Caco-2 (cell line): ENCODE measurements around the gene GLYATL3. TPM values are rescaled to one million over a fixed set of nuclear protein-coding genes. Genes with fewer than 3 reads are reported as not detected.

Source experiments
- BruUV-seq: library from RNA; stranded (reverse); fragments of 400-500 nt; replicated peaks from 2 replicates; lab custom pipeline; 2021; lab: Mats Ljungman, UMichigan
- CTCF ChIA-PET: fragments of 300-600 bp; sonication (Branson Sonifier 250); formaldehyde crosslinking; loops from one replicate; lab custom pipeline; 2022; ENCODE audit warnings: antibody characterized with exemption; lab: Charles Lee
- POLR2A ChIA-PET: fragments of 300-600 bp; sonication (Branson Sonifier 250); formaldehyde crosslinking; loops from one replicate; lab custom pipeline; 2022; ENCODE audit warnings: antibody characterized with exemption; lab: Charles Lee
- DNase-seq, 2 experiments: peaks; one replicate each; pipeline versions ENCODE4 v3.0.0 to v3.0.0-alpha.2; 2020 to 2022
- H3K27me3 ChIP-seq: replicated peaks from 2 replicates; pipeline ENCODE4 v1.6.0; 2011; ENCODE audit warnings: low read length; ENCODE audit not compliant: control insufficient read depth, insufficient read depth
- H3K36me3 ChIP-seq: 2 replicates; pipeline ENCODE4 v1.5.1; 2011; ENCODE audit warnings: low read length; ENCODE audit not compliant: control insufficient read depth, insufficient read depth
- H3K4me1 ChIP-seq: fragments of 250-450 bp; sonication (Bioruptor Pico); 2 replicates; pipeline ENCODE4 v1.5.1; 2020; ENCODE audit warnings: mild to moderate bottlenecking
- H3K4me3 ChIP-seq: 2 replicates; pipeline ENCODE4 v1.5.1; 2011; ENCODE audit warnings: low read depth, mild to moderate bottlenecking, control low read depth, low read length
- H3K9me3 ChIP-seq: fragments of 250-450 bp; sonication (Bioruptor Pico); 2 replicates; pipeline ENCODE4 v1.5.1; 2020; ENCODE audit warnings: mild to moderate bottlenecking, moderate library complexity
- H3K27ac Mint-ChIP-seq: one replicate; pipeline ENCODE4 v1.8.0; 2022; ENCODE audit warnings: mixed read lengths; ENCODE audit not compliant: unreplicated experiment
- H3K27me3 Mint-ChIP-seq: one replicate; pipeline ENCODE4 v1.8.0; 2022; ENCODE audit warnings: mixed read lengths; ENCODE audit not compliant: insufficient read depth, unreplicated experiment
- H3K36me3 Mint-ChIP-seq: one replicate; pipeline ENCODE4 v1.8.0; 2022; ENCODE audit warnings: mild to moderate bottlenecking, mixed read lengths; ENCODE audit not compliant: insufficient read depth, unreplicated experiment
- H3K4me1 Mint-ChIP-seq: one replicate; pipeline ENCODE4 v1.8.0; 2022; ENCODE audit warnings: low read depth, mixed read lengths; ENCODE audit not compliant: unreplicated experiment
- H3K4me3 Mint-ChIP-seq: one replicate; pipeline ENCODE4 v1.8.0; 2022; ENCODE audit warnings: mild to moderate bottlenecking, moderate library complexity, mixed read lengths; ENCODE audit not compliant: unreplicated experiment
- H3K9me3 Mint-ChIP-seq: one replicate; pipeline ENCODE4 v1.8.0; 2022; ENCODE audit warnings: mixed read lengths; ENCODE audit not compliant: unreplicated experiment
- intact Hi-C: fragments of 100-400 bp; cut with micrococcal nuclease; formaldehyde crosslinking; loops from one replicate; pipeline ENCODE4 v1.10.0; 2022; ENCODE audit not compliant: unreplicated experiment
- total RNA-seq: library from RNA; stranded (reverse); gene quantifications from 2 replicates; pipeline ENCODE4 v1.2.3, GENCODE V29; 2022
- TF ChIP-seq, protein P1 (sequence below), 2 experiments: fragments of 200-600 bp in 1 of 2; IDR thresholded peaks; 1 replicate in 1 of 2; 2 replicates in 1 of 2; pipeline versions ENCODE4 v1.5.1 to v1.8.0; 2011 to 2022; ENCODE audit warnings: antibody characterized with exemption in 1 of 2, control low read depth in 1 of 2, inconsistent platforms in 1 of 2, low read depth in 1 of 2, low read length in 1 of 2, mild to moderate bottlenecking in 1 of 2, moderate library complexity in 1 of 2; ENCODE audit not compliant: insufficient read depth in 1 of 2, severe bottlenecking in 1 of 2, unreplicated experiment in 1 of 2

Gene GLYATL3
- total RNA-seq, 1 experiment from 2014 or later = not detected

DNA sequence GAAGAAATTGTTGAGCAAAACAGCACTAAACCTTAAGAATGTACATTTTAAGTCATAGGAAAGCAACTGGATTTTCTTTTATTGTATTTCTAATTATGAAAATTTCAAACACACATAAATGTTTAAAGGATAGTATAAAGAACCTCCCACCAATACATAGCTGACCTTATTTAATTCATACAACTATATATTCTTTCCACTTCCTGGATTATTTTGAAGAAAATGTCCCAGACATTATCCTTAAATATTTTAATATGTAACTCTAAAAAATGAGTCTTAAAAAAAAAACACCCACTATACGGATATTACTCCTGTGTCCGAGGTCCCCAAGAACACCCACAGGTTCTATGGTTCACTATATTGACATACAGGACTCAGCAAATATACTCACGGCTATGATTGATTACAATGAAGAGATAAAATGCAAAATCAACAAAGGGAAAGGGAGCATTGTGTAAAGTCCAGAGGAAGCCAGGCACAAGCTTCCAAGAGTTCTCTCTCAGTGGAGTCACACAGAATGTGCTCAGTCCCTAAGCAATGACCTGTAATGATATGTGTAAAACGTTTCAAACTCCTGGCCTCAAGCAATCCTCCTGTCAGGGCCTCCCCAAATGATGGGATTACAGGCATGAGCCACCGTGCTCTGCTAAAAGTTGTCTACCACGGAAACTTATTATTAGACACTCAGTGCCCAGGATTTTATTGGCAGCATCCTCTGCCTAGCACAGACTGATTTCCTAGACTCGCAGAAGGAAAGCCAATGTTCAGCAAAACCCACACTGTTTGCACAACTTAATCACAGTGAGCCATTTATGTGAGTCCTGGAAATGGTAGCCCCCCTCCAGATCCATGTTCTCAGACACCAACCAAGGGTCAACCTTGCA is 23.2 kb downstream of the GLYATL3 start:
- Histone ChIP-seq H3K27me3 (no peaks in the 10 kb centered on the region), H3K4me1 (peaks cover 14% of the 10 kb centered on the region), H3K9me3 (no peaks in the 10 kb centered on the region), H3K36me3 (no peaks in the 10 kb centered on the region), H3K4me3 (no peak overlapping the region)
- no peaks in the 10 kb centered on the region for H3K9me3 Mint-ChIP-seq
- H3K27ac Mint-ChIP-seq = no peak overlapping the region
- no peaks in the 10 kb centered on the region for H3K36me3 Mint-ChIP-seq
- TF ChIP-seq, protein P1, sequence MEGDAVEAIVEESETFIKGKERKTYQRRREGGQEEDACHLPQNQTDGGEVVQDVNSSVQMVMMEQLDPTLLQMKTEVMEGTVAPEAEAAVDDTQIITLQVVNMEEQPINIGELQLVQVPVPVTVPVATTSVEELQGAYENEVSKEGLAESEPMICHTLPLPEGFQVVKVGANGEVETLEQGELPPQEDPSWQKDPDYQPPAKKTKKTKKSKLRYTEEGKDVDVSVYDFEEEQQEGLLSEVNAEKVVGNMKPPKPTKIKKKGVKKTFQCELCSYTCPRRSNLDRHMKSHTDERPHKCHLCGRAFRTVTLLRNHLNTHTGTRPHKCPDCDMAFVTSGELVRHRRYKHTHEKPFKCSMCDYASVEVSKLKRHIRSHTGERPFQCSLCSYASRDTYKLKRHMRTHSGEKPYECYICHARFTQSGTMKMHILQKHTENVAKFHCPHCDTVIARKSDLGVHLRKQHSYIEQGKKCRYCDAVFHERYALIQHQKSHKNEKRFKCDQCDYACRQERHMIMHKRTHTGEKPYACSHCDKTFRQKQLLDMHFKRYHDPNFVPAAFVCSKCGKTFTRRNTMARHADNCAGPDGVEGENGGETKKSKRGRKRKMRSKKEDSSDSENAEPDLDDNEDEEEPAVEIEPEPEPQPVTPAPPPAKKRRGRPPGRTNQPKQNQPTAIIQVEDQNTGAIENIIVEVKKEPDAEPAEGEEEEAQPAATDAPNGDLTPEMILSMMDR (IDR thresholded peaks at IDR 0.05; ENCODE audit: insufficient read depth in 1 of 2, low read depth in 1 of 2, low read length in 1 of 2, severe bottlenecking in 1 of 2, unreplicated experiment in 1 of 2) = no peak
- no TSS peak for BruUV-seq
- ChIA-PET POLR2A (no interaction called here), CTCF (no interaction called here)
- no peaks in the 10 kb centered on the region for H3K27me3 Mint-ChIP-seq
- H3K4me3 Mint-ChIP-seq = no peak overlapping the region
- DNase-seq = peak in 1 of 2 experiments; percentile 31
- intact Hi-C loops = loop anchor here (5.0 kb wide), 1 partner anchor 61 kb away; the partner anchor contains the start of genes CENPQ and MMUT
- H3K4me1 Mint-ChIP-seq = peaks cover 6% of the 10 kb centered on the region

DNA sequence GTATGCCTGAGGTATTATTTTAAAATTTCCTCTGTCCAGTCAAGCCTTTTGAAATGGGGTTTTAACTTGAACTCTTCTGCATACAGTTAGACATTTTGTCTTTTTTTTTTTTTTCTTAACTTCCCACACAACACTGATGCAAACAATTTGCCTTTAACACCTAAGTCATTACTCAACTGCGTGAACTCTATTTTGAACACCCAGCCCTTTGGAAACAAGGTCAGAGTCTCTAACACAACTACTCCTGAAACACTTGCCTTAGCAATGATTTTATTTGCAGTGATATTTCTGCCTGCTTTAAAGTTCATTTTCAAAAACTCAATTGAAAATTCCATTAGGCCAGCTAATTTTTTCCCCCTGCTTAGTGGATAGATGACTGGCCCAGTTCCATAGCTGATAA is 24.2 kb downstream of the GLYATL3 start:
- intact Hi-C loops = loop anchor here (5.0 kb wide), 1 partner anchor 62 kb away; the partner anchor contains the start of genes CENPQ and MMUT
- TF ChIP-seq, protein P1 (IDR thresholded peaks at IDR 0.05; ENCODE audit: insufficient read depth in 1 of 2, low read depth in 1 of 2, low read length in 1 of 2, severe bottlenecking in 1 of 2, unreplicated experiment in 1 of 2) = no peak
- Histone ChIP-seq H3K4me3 (no peak overlapping the region), H3K4me1 (peaks cover 14% of the 10 kb centered on the region), H3K36me3 (no peaks in the 10 kb centered on the region), H3K9me3 (no peaks in the 10 kb centered on the region), H3K27me3 (no peaks in the 10 kb centered on the region)
- Mint-ChIP-seq H3K27ac (no peak overlapping the region), H3K4me1 (peaks cover 6% of the 10 kb centered on the region), H3K4me3 (no peak overlapping the region), H3K36me3 (no peaks in the 10 kb centered on the region), H3K27me3 (no peaks in the 10 kb centered on the region), H3K9me3 (no peaks in the 10 kb centered on the region)
- no peak for DNase-seq
- ChIA-PET POLR2A (no interaction called here), CTCF (no interaction called here)
- no TSS peak for BruUV-seq

DNA sequence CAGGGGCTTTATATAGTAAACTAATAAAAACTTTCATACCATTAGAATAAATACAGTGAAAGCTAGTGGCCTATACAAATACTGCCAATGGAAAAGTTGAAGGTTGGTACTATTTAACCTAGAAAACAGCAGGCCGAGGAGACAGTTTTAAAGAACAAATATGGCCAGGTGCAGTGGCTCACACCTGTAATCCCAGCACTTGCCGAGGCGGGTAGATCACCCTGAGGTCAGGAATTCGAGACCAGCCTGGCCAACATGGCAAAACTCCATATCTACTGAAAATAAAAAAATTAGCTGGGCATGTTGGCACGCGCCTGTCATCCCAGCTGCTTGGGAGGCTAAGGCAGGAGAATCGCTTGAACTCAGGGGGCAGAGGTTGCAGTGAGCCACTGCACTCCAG is 24.8 kb downstream of the GLYATL3 start:
- Mint-ChIP-seq H3K4me3 (no peak overlapping the region), H3K27ac (no peak overlapping the region), H3K9me3 (no peaks in the 10 kb centered on the region), H3K36me3 (no peaks in the 10 kb centered on the region), H3K4me1 (peaks cover 6% of the 10 kb centered on the region), H3K27me3 (no peaks in the 10 kb centered on the region)
- Histone ChIP-seq H3K36me3 (no peaks in the 10 kb centered on the region), H3K4me1 (peaks cover 14% of the 10 kb centered on the region), H3K27me3 (no peaks in the 10 kb centered on the region), H3K4me3 (no peak overlapping the region), H3K9me3 (no peaks in the 10 kb centered on the region)
- POLR2A ChIA-PET = no interaction called here
- BruUV-seq = no TSS peak
- intact Hi-C loops = loop anchor here (5.0 kb wide), 1 partner anchor 62 kb away; the partner anchor contains the start of genes CENPQ and MMUT
- TF ChIP-seq, protein P1 (IDR thresholded peaks at IDR 0.05; ENCODE audit: insufficient read depth in 1 of 2, low read depth in 1 of 2, low read length in 1 of 2, severe bottlenecking in 1 of 2, unreplicated experiment in 1 of 2) = no peak
- DNase-seq = no peak
- CTCF ChIA-PET = no interaction called here
